ENCODE data around the gene SORCS3. TPM values are rescaled to one million over a fixed set of nuclear protein-coding genes. Genes with fewer than 3 reads are reported as not detected.

SORCS3 gene
- total RNA-seq, 3 donors from 2014 or later, result 0.60 TPM; not detected in 2

GRCh38 chr10:104686829-104687228 is 45.7 kb downstream of the SORCS3 start:
- DNase-seq, result no peak
- Histone ChIP-seq H3K4me3 (no peak overlapping the region), H3K9me3 (no peaks in the 10 kb centered on the region), H3K36me3 (ENCODE audit: low read depth) (no peaks in the 10 kb centered on the region), H3K4me1 (ENCODE audit: low read depth) (no peaks in the 10 kb centered on the region)
- no peak for TF ChIP-seq CTCF (IDR thresholded peaks at IDR 0.05)
- intact Hi-C loops (cut with DNase I, micrococcal nuclease), result no loop called here
- no peak for ATAC-seq

GRCh38 chr10:104688251-104689042 is 47.4 kb downstream of the SORCS3 start:
- DNase-seq (no peak), ATAC-seq (no peak)
- no peak for TF ChIP-seq CTCF (IDR thresholded peaks at IDR 0.05)
- Histone ChIP-seq H3K4me3 (no peak overlapping the region), H3K9me3 (no peaks in the 10 kb centered on the region), H3K4me1 (ENCODE audit: low read depth) (no peaks in the 10 kb centered on the region), H3K36me3 (ENCODE audit: low read depth) (no peaks in the 10 kb centered on the region)
- intact Hi-C loops (cut with DNase I, micrococcal nuclease), result no loop called here

GRCh38 chr10:104689105-104689504 is 48.0 kb downstream of the SORCS3 start:
- no peak for TF ChIP-seq CTCF (IDR thresholded peaks at IDR 0.05)
- ATAC-seq (no peak), DNase-seq (no peak)
- Histone ChIP-seq H3K4me3 (no peak overlapping the region), H3K9me3 (no peaks in the 10 kb centered on the region), H3K4me1 (ENCODE audit: low read depth) (no peaks in the 10 kb centered on the region), H3K36me3 (ENCODE audit: low read depth) (no peaks in the 10 kb centered on the region)
- intact Hi-C loops (cut with DNase I, micrococcal nuclease), result no loop called here

- Histone ChIP-seq H3K4me3 (no peak overlapping the region), H3K4me1 (ENCODE audit: low read depth) (no peaks in the 10 kb centered on the region), H3K9me3 (no peaks in the 10 kb centered on the region), H3K36me3 (ENCODE audit: low read depth) (no peaks in the 10 kb centered on the region)
- no peak for TF ChIP-seq CTCF (IDR thresholded peaks at IDR 0.05)
- intact Hi-C loops (cut with DNase I, micrococcal nuclease), result no loop called here
- no peak for ATAC-seq
- no peak for DNase-seq
These were observed 48.5 kb downstream of the SORCS3 start for GRCh38 chr10:104689547-104689946.

GRCh38 chr10:104690101-104690500 is 49.0 kb downstream of the SORCS3 start:
- intact Hi-C loops (cut with DNase I, micrococcal nuclease), result no loop called here
- H3K9me3 ChIP-seq, result no peaks in the 10 kb centered on the region
- H3K36me3 ChIP-seq (ENCODE audit: low read depth), result no peaks in the 10 kb centered on the region
- DNase-seq, result no peak
- TF ChIP-seq CTCF (IDR thresholded peaks at IDR 0.05), result no peak
- H3K4me1 ChIP-seq (ENCODE audit: low read depth), result no peaks in the 10 kb centered on the region
- ATAC-seq, result no peak
- H3K4me3 ChIP-seq, result no peak overlapping the region
